Stimulated activated effector memory CD8-positive, alpha-beta T cell treated with anti-CD3 and anti-CD28 coated beads, Interleukin-12 subunit alpha, Interleukin-12 subunit beta, amount 100 ng/mL, for 72 hours (primary cell): Measurements from ENCODE around the gene C6orf120.

Experiments
- ATAC-seq: fragments of 150-1000 bp; cut with Tn5 transposase; 2 replicates; pipeline ENCODE4 v1.10.0; 2021
- DNase-seq, 2 donors: peaks; one replicate each; pipeline ENCODE4 v3.0.0; 2021 to 2022; ENCODE audit warnings: low spot score in 2 of 2
- H3K27ac Mint-ChIP-seq: one replicate; pipeline ENCODE4 v1.8.0; 2022; ENCODE audit warnings: mild to moderate bottlenecking, mixed read lengths
- H3K36me3 Mint-ChIP-seq: one replicate; pipeline ENCODE4 v1.8.0; 2022; ENCODE audit warnings: mild to moderate bottlenecking, mixed read lengths
- H3K4me1 Mint-ChIP-seq: one replicate; pipeline ENCODE4 v1.8.0; 2022; ENCODE audit warnings: mixed read lengths
- H3K4me3 Mint-ChIP-seq: one replicate; pipeline ENCODE4 v1.8.0; 2022; ENCODE audit warnings: mild to moderate bottlenecking, mixed read lengths
- H3K9me3 Mint-ChIP-seq: one replicate; pipeline ENCODE4 v1.8.0; 2022; ENCODE audit warnings: mixed read lengths

C6orf120 gene

GRCh38 chr6:169701954-169702839 lies at the start of gene C6orf120, which contains the start of gene WDR27:
TSS of gene C6orf120 (plus strand) at chr6:169702126. CDS start at chr6:169702460, 334 bp downstream.
TSS of gene WDR27 (minus strand) at chr6:169702029. CDS start at chr6:169689005, 13,024 bp downstream.
- Mint-ChIP-seq H3K36me3 (peaks cover 53% of the 10 kb centered on the region), H3K4me3 (peak within 1 kb of the TSS; percentile 84), H3K9me3 (no peaks in the 10 kb centered on the region), H3K27ac (peak within 1 kb of the TSS; percentile 91), H3K4me1 (peaks cover 25% of the 10 kb centered on the region)
- peak; percentile 97 to 98 for DNase-seq
- peak; percentile 95 for ATAC-seq

GRCh38 chr6:169652896-169653295 lies 49.0 kb upstream of the C6orf120 start:
- Mint-ChIP-seq H3K9me3 (no peaks in the 10 kb centered on the region), H3K4me1 (peaks cover 14% of the 10 kb centered on the region), H3K27ac (no peak overlapping the region), H3K36me3 (peaks cover 6% of the 10 kb centered on the region), H3K4me3 (no peak overlapping the region)
- DNase-seq (no peak), ATAC-seq (no peak)

- no peak for DNase-seq
- no peak for ATAC-seq
- peak overlapping the region; percentile 78 for H3K4me3 Mint-ChIP-seq
- H3K9me3 Mint-ChIP-seq = no peaks in the 10 kb centered on the region
- H3K36me3 Mint-ChIP-seq = peaks cover 6% of the 10 kb centered on the region
- peaks cover 14% of the 10 kb centered on the region for H3K4me1 Mint-ChIP-seq
- H3K27ac Mint-ChIP-seq = no peak overlapping the region
These were observed 48.2 kb upstream of the C6orf120 start for GRCh38 chr6:169653691-169654090.

GRCh38 chr6:169654598-169655391 lies 47.1 kb upstream of the C6orf120 start:
- Mint-ChIP-seq H3K4me1 (peaks cover 21% of the 10 kb centered on the region), H3K9me3 (no peaks in the 10 kb centered on the region), H3K27ac (peak overlapping the region; percentile 91), H3K4me3 (peak overlapping the region; percentile 78), H3K36me3 (peaks cover 6% of the 10 kb centered on the region)
- DNase-seq (peak; percentile 29 to 69), ATAC-seq (peak; percentile 93)

- H3K9me3 Mint-ChIP-seq = no peaks in the 10 kb centered on the region
- no peak for DNase-seq
- H3K4me3 Mint-ChIP-seq = no peak overlapping the region
- H3K27ac Mint-ChIP-seq = no peak overlapping the region
- H3K36me3 Mint-ChIP-seq = peaks cover 6% of the 10 kb centered on the region
- peaks cover 21% of the 10 kb centered on the region for H3K4me1 Mint-ChIP-seq
- ATAC-seq = no peak
These were observed 45.2 kb upstream of the C6orf120 start for GRCh38 chr6:169656546-169657283.

GRCh38 chr6:169657284-169657610 lies 44.7 kb upstream of the C6orf120 start:
- Mint-ChIP-seq H3K4me1 (peaks cover 21% of the 10 kb centered on the region), H3K9me3 (no peaks in the 10 kb centered on the region), H3K36me3 (peaks cover 6% of the 10 kb centered on the region), H3K4me3 (no peak overlapping the region), H3K27ac (no peak overlapping the region)
- DNase-seq (no peak), ATAC-seq (no peak)

- ATAC-seq (no peak), DNase-seq (no peak)
- H3K36me3 Mint-ChIP-seq = peaks cover 6% of the 10 kb centered on the region
- no peak overlapping the region for H3K4me3 Mint-ChIP-seq
- H3K4me1 Mint-ChIP-seq = peaks cover 12% of the 10 kb centered on the region
- no peaks in the 10 kb centered on the region for H3K9me3 Mint-ChIP-seq
- no peak overlapping the region for H3K27ac Mint-ChIP-seq
These were observed 41.9 kb upstream of the C6orf120 start for GRCh38 chr6:169659820-169660610.

- Mint-ChIP-seq H3K4me3 (no peak overlapping the region), H3K9me3 (no peaks in the 10 kb centered on the region), H3K4me1 (peaks cover 7% of the 10 kb centered on the region), H3K27ac (no peak overlapping the region), H3K36me3 (peaks cover 6% of the 10 kb centered on the region)
- ATAC-seq (no peak), DNase-seq (no peak)
These were observed 41.1 kb upstream of the C6orf120 start for GRCh38 chr6:169660751-169661390.

- DNase-seq (no peak), ATAC-seq (no peak)
- Mint-ChIP-seq H3K36me3 (peaks cover 6% of the 10 kb centered on the region), H3K4me1 (peaks cover 7% of the 10 kb centered on the region), H3K4me3 (no peak overlapping the region), H3K9me3 (no peaks in the 10 kb centered on the region), H3K27ac (no peak overlapping the region)
These were observed 40.6 kb upstream of the C6orf120 start for GRCh38 chr6:169661391-169661756.

GRCh38 chr6:169663468-169663867 lies 38.5 kb upstream of the C6orf120 start:
- Mint-ChIP-seq H3K9me3 (no peaks in the 10 kb centered on the region), H3K27ac (no peak overlapping the region), H3K4me3 (no peak overlapping the region), H3K36me3 (peaks cover 8% of the 10 kb centered on the region), H3K4me1 (peaks cover 7% of the 10 kb centered on the region)
- ATAC-seq (no peak), DNase-seq (peak in 1 of 2 donors; percentile 33)

- H3K9me3 Mint-ChIP-seq = no peaks in the 10 kb centered on the region
- H3K36me3 Mint-ChIP-seq = peaks cover 14% of the 10 kb centered on the region
- H3K4me1 Mint-ChIP-seq = peaks cover 6% of the 10 kb centered on the region
These were observed 37.7 kb upstream of the C6orf120 start for GRCh38 chr6:169664227-169664626.

GRCh38 chr6:169665289-169665688 lies 36.6 kb upstream of the C6orf120 start:
- Mint-ChIP-seq H3K27ac (no peak overlapping the region), H3K36me3 (peaks cover 14% of the 10 kb centered on the region), H3K4me3 (no peak overlapping the region), H3K4me1 (no peaks in the 10 kb centered on the region), H3K9me3 (no peaks in the 10 kb centered on the region)
- DNase-seq (peak in 1 of 2 donors; percentile 17), ATAC-seq (no peak)

More at GRCh38 chr6:169664227-169664626, 37.7 kb upstream of the C6orf120 start:
- ATAC-seq (no peak), DNase-seq (peak in 1 of 2 donors; percentile 15)
- H3K4me3 Mint-ChIP-seq = no peak overlapping the region
- no peak overlapping the region for H3K27ac Mint-ChIP-seq

GRCh38 chr6:169666441-169666840 lies 35.5 kb upstream of the C6orf120 start:
- no peaks in the 10 kb centered on the region for H3K4me1 Mint-ChIP-seq

GRCh38 chr6:169667716-169668115 lies 34.2 kb upstream of the C6orf120 start:
- no peaks in the 10 kb centered on the region for H3K4me1 Mint-ChIP-seq
- no peak for ATAC-seq
- H3K9me3 Mint-ChIP-seq = no peaks in the 10 kb centered on the region
- no peak overlapping the region for H3K27ac Mint-ChIP-seq
- peaks cover 14% of the 10 kb centered on the region for H3K36me3 Mint-ChIP-seq
- DNase-seq = peak in 1 of 2 donors; percentile 28
- no peak overlapping the region for H3K4me3 Mint-ChIP-seq

More at GRCh38 chr6:169666441-169666840, 35.5 kb upstream of the C6orf120 start:
- DNase-seq (peak in 1 of 2 donors; percentile 20), ATAC-seq (no peak)
- Mint-ChIP-seq H3K9me3 (no peaks in the 10 kb centered on the region), H3K27ac (peak overlapping the region; percentile 43), H3K36me3 (peaks cover 14% of the 10 kb centered on the region), H3K4me3 (no peak overlapping the region)
